Fibroblast of upper back skin (primary cell): ENCODE data around the gene CYP1B1.
"Not testable (repeated sequence)": the region's sequence is repeated elsewhere in the genome, so short reads cannot be mapped to it uniquely, and the experiment has no call there.

Source experiments
- DNase-seq: peaks from one replicate; pipeline ENCODE4 v3.0.0-alpha.2; 2013

The CYP1B1 gene

GRCh38 chr2:38075507-38076151 is at the start of gene CYP1B1:
TSS of gene CYP1B1 (minus strand) at chr2:38076151. CDS start at chr2:38075388, 763 bp downstream.
- no peak for DNase-seq

GRCh38 chr2:38125007-38125406 is 49.1 kb upstream of the CYP1B1 start:
- no peak for DNase-seq

GRCh38 chr2:38123911-38124310 is 48.0 kb upstream of the CYP1B1 start:
- DNase-seq, result no peak

- DNase-seq, result no peak
Observed at GRCh38 chr2:38122344-38122743, 46.4 kb upstream of the CYP1B1 start.

- DNase-seq, result no peak
Observed at GRCh38 chr2:38121481-38121880, 45.5 kb upstream of the CYP1B1 start.

- DNase-seq, result no peak
Observed at GRCh38 chr2:38120829-38121228, 44.9 kb upstream of the CYP1B1 start.

- no peak for DNase-seq
Observed at GRCh38 chr2:38120264-38120592, 44.3 kb upstream of the CYP1B1 start.

- peak; percentile 81 for DNase-seq
Observed at GRCh38 chr2:38116762-38117161, 40.8 kb upstream of the CYP1B1 start.

- DNase-seq, result peak; percentile 85
Observed at GRCh38 chr2:38115216-38116032, 39.5 kb upstream of the CYP1B1 start.

- peak; percentile 67 for DNase-seq
Observed at GRCh38 chr2:38113981-38114708, 38.2 kb upstream of the CYP1B1 start.

- no peak for DNase-seq
Observed at GRCh38 chr2:38113051-38113450, 37.1 kb upstream of the CYP1B1 start.

GRCh38 chr2:38111350-38111749 is 35.4 kb upstream of the CYP1B1 start:
- DNase-seq, result not testable (repeated sequence)

GRCh38 chr2:38109732-38110181 is 33.8 kb upstream of the CYP1B1 start:
- DNase-seq, result peak; percentile 70

GRCh38 chr2:38108907-38109731 is 33.2 kb upstream of the CYP1B1 start:
- DNase-seq, result no peak

- no peak for DNase-seq
Observed at GRCh38 chr2:38107738-38108410, 31.9 kb upstream of the CYP1B1 start.

GRCh38 chr2:38106405-38107094 is 30.6 kb upstream of the CYP1B1 start:
- peak; percentile 87 for DNase-seq

- DNase-seq, result no peak
Observed at GRCh38 chr2:38105922-38106321, 30.0 kb upstream of the CYP1B1 start.

- no peak for DNase-seq
Observed at GRCh38 chr2:38104598-38104997, 28.6 kb upstream of the CYP1B1 start.

- no peak for DNase-seq
Observed at GRCh38 chr2:38100328-38100727, 24.4 kb upstream of the CYP1B1 start.

GRCh38 chr2:38099099-38100028 is 23.4 kb upstream of the CYP1B1 start:
- DNase-seq, result no peak
